ENCODE measurements around the gene MACROD2. TPM values are rescaled to one million over a fixed set of nuclear protein-coding genes. Genes with fewer than 3 reads are reported as not detected.

Gene MACROD2
- polyA plus RNA-seq, 1 donor = 5.4 TPM

DNA sequence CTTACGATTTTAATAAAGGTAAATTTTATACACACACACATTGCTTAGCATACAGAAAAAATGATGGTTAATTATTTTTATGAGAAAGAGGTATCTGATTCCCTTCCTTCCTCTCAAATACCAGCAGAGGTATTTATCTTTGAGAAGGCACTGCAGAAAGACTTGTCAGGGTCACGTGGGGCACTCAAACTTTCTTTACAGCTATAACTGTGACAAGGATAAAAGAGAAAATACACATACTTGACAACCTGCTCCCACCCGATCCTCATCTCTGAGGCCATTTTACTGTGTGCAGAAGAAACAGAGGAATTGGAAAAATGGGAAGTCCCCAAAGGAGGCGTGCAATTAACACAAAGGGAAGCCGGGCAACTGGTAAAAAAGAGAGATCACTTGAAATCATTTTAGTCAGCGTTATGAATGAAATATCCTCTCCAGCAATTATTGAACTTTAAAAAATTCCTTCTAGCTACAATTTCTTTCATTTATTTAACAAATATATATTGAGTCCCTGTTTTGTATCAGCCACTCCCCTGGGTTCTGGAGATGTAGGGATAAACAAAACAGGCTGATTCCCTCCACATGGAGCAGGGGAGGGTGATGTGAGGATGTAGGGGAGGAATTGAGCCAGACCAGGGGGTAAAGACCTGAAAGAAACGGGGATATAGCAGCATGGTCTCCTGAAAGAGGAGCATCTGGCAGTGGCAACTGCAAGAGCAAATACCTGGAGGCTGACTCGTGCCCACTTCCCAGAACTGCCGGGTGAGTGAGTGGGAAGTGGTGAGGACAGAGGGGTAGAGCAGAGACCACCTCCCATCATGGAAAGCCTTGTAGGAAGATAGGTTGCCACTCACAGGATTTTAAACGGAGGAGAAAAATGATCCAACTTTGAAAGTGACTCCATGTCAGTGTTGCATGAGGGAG, 2067.6 kb downstream of the MACROD2 start:
- Histone ChIP-seq H3K4me3 (ENCODE audit: low read length) (no peak overlapping the region), H3K9me3 (ENCODE audit: control insufficient read depth, low read depth, low read length) (no peaks in the 10 kb centered on the region), H3K36me3 (ENCODE audit: control insufficient read depth, insufficient read depth, low read length) (no peaks in the 10 kb centered on the region), H3K27me3 (ENCODE audit: control insufficient read depth, insufficient read depth, low read length) (peaks cover 4% of the 10 kb centered on the region), H3K4me1 (ENCODE audit: control insufficient read depth, insufficient read depth, low read length) (no peaks in the 10 kb centered on the region), H3K27ac (ENCODE audit: low read length) (no peak overlapping the region)
- 72% methylated on average over 4 of the region's 10 CpGs for WGBS (ENCODE audit: insufficient coverage, low lambda C conversion rate)
- no peak for DNase-seq

GRCh38 chr20:16063881-16064280, 2068.6 kb downstream of the MACROD2 start:
- Histone ChIP-seq H3K9me3 (ENCODE audit: control insufficient read depth, low read depth, low read length) (no peaks in the 10 kb centered on the region), H3K4me3 (ENCODE audit: low read length) (no peak overlapping the region), H3K27me3 (ENCODE audit: control insufficient read depth, insufficient read depth, low read length) (peaks cover 4% of the 10 kb centered on the region), H3K4me1 (ENCODE audit: control insufficient read depth, insufficient read depth, low read length) (no peaks in the 10 kb centered on the region), H3K27ac (ENCODE audit: low read length) (no peak overlapping the region), H3K36me3 (ENCODE audit: control insufficient read depth, insufficient read depth, low read length) (no peaks in the 10 kb centered on the region)
- DNase-seq = no peak
- 100% methylated on average over 1 of the region's 2 CpGs for whole genome bisulfite sequencing (ENCODE audit: insufficient coverage, low lambda C conversion rate)

GRCh38 chr20:16064989-16065707, 2069.8 kb downstream of the MACROD2 start:
- 60% methylated on average over 2 of the region's 3 CpGs for WGBS (ENCODE audit: insufficient coverage, low lambda C conversion rate)
- peaks cover 4% of the 10 kb centered on the region for H3K27me3 ChIP-seq (ENCODE audit: control insufficient read depth, insufficient read depth, low read length)
- no peak overlapping the region for H3K27ac ChIP-seq (ENCODE audit: low read length)
- H3K4me3 ChIP-seq (ENCODE audit: low read length) = no peak overlapping the region
- no peaks in the 10 kb centered on the region for H3K9me3 ChIP-seq (ENCODE audit: control insufficient read depth, low read depth, low read length)
- H3K36me3 ChIP-seq (ENCODE audit: control insufficient read depth, insufficient read depth, low read length) = no peaks in the 10 kb centered on the region
- no peaks in the 10 kb centered on the region for H3K4me1 ChIP-seq (ENCODE audit: control insufficient read depth, insufficient read depth, low read length)
- DNase-seq = no peak

- Histone ChIP-seq H3K4me1 (ENCODE audit: control insufficient read depth, insufficient read depth, low read length) (no peaks in the 10 kb centered on the region), H3K36me3 (ENCODE audit: control insufficient read depth, insufficient read depth, low read length) (no peaks in the 10 kb centered on the region), H3K27me3 (ENCODE audit: control insufficient read depth, insufficient read depth, low read length) (peaks cover 4% of the 10 kb centered on the region), H3K4me3 (ENCODE audit: low read length) (no peak overlapping the region), H3K9me3 (ENCODE audit: control insufficient read depth, low read depth, low read length) (no peaks in the 10 kb centered on the region), H3K27ac (ENCODE audit: low read length) (no peak overlapping the region)
- WGBS (ENCODE audit: insufficient coverage, low lambda C conversion rate) = no CpG with 5 or more reads among the region's 5 CpGs
- DNase-seq = no peak
These were observed 2071.3 kb downstream of the MACROD2 start for GRCh38 chr20:16066571-16066970.

DNA sequence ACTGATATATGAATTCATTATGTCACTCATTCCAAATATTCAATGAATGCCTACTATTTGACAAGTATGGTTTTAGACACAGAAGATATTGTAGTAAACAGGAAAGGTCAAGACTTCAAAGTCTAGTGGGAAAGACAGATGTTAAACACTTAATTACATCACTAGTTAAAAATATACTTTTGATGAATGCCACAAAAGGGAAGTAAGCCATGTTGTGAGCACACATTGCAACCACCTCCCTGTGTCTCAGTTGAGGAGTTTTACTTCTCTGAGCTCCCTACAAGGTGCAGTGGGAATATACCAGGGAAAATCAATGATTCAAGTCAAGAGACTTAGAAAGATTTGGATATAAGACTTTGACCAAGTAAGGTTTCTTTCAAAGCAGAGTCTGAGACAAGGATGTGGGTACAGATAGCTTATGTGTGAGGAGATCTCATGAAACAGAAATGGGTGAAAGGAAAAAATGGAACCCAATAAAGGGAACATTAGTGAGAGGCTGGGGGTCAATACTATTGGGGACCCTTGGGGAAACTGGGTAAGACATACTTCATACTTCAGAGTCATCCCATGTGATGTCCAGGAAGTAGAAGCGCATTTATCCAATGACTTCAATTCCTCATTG, 2074.2 kb downstream of the MACROD2 start:
- Histone ChIP-seq H3K4me1 (ENCODE audit: control insufficient read depth, insufficient read depth, low read length) (no peaks in the 10 kb centered on the region), H3K27ac (ENCODE audit: low read length) (no peak overlapping the region), H3K36me3 (ENCODE audit: control insufficient read depth, insufficient read depth, low read length) (no peaks in the 10 kb centered on the region), H3K9me3 (ENCODE audit: control insufficient read depth, low read depth, low read length) (no peaks in the 10 kb centered on the region), H3K4me3 (ENCODE audit: low read length) (no peak overlapping the region), H3K27me3 (ENCODE audit: control insufficient read depth, insufficient read depth, low read length) (no peaks in the 10 kb centered on the region)
- WGBS (ENCODE audit: insufficient coverage, low lambda C conversion rate) = no CpG with 5 or more reads among the region's 1 CpG
- DNase-seq = no peak

GRCh38 chr20:16072220-16072619, 2076.9 kb downstream of the MACROD2 start:
- Histone ChIP-seq H3K27me3 (ENCODE audit: control insufficient read depth, insufficient read depth, low read length) (no peaks in the 10 kb centered on the region), H3K36me3 (ENCODE audit: control insufficient read depth, insufficient read depth, low read length) (no peaks in the 10 kb centered on the region), H3K9me3 (ENCODE audit: control insufficient read depth, low read depth, low read length) (no peaks in the 10 kb centered on the region), H3K27ac (ENCODE audit: low read length) (no peak overlapping the region), H3K4me3 (ENCODE audit: low read length) (no peak overlapping the region), H3K4me1 (ENCODE audit: control insufficient read depth, insufficient read depth, low read length) (no peaks in the 10 kb centered on the region)
- DNase-seq = no peak
- 100% methylated on average over 1 of the region's 1 CpG for WGBS (ENCODE audit: insufficient coverage, low lambda C conversion rate)

GRCh38 chr20:16078172-16078898, 2083.0 kb downstream of the MACROD2 start:
- no peaks in the 10 kb centered on the region for H3K36me3 ChIP-seq (ENCODE audit: control insufficient read depth, insufficient read depth, low read length)
- H3K4me3 ChIP-seq (ENCODE audit: low read length) = no peak overlapping the region
- H3K27ac ChIP-seq (ENCODE audit: low read length) = no peak overlapping the region
- DNase-seq = no peak
- no peaks in the 10 kb centered on the region for H3K27me3 ChIP-seq (ENCODE audit: control insufficient read depth, insufficient read depth, low read length)
- 87% methylated on average over 2 of the region's 2 CpGs for WGBS (ENCODE audit: insufficient coverage, low lambda C conversion rate)
- H3K9me3 ChIP-seq (ENCODE audit: control insufficient read depth, low read depth, low read length) = no peaks in the 10 kb centered on the region
- no peaks in the 10 kb centered on the region for H3K4me1 ChIP-seq (ENCODE audit: control insufficient read depth, insufficient read depth, low read length)

- H3K27ac ChIP-seq (ENCODE audit: low read length) = no peak overlapping the region
- no peak overlapping the region for H3K4me3 ChIP-seq (ENCODE audit: low read length)
- no peaks in the 10 kb centered on the region for H3K36me3 ChIP-seq (ENCODE audit: control insufficient read depth, insufficient read depth, low read length)
- H3K4me1 ChIP-seq (ENCODE audit: control insufficient read depth, insufficient read depth, low read length) = no peaks in the 10 kb centered on the region
- WGBS (ENCODE audit: insufficient coverage, low lambda C conversion rate) = no CpG with 5 or more reads among the region's 1 CpG
- no peaks in the 10 kb centered on the region for H3K9me3 ChIP-seq (ENCODE audit: control insufficient read depth, low read depth, low read length)
- DNase-seq = no peak
- H3K27me3 ChIP-seq (ENCODE audit: control insufficient read depth, insufficient read depth, low read length) = no peaks in the 10 kb centered on the region
These were observed 2086.1 kb downstream of the MACROD2 start for GRCh38 chr20:16081421-16081820.

DNA sequence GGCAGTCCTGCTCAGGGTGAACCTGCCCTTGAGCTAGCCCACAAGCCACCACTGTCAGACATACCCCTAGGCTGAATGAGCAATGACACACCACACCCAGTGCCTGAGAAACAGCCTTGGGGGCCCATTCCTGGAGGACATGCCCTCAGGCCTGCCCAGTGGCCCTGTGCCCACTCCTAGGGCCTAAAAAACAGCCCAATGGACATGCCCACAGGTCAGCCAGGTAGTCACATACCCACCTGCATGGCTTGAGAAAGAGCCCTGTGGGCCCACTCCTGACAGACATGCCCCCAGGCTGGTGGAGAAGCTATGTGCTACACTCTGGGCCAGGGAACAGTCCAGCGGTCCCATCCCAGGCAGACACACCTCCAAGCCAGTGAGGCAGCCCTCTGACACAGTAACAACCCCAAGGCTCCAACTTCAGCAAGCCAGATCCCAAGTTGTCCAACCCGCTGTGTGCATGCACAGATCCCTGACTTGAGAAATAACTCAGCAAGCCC, 2086.8 kb downstream of the MACROD2 start:
- H3K4me1 ChIP-seq (ENCODE audit: control insufficient read depth, insufficient read depth, low read length) = no peaks in the 10 kb centered on the region
- H3K4me3 ChIP-seq (ENCODE audit: low read length) = no peak overlapping the region
- H3K27ac ChIP-seq (ENCODE audit: low read length) = no peak overlapping the region
- H3K27me3 ChIP-seq (ENCODE audit: control insufficient read depth, insufficient read depth, low read length) = no peaks in the 10 kb centered on the region
- no peaks in the 10 kb centered on the region for H3K9me3 ChIP-seq (ENCODE audit: control insufficient read depth, low read depth, low read length)
- no peaks in the 10 kb centered on the region for H3K36me3 ChIP-seq (ENCODE audit: control insufficient read depth, insufficient read depth, low read length)
- DNase-seq = no peak
- WGBS (ENCODE audit: insufficient coverage, low lambda C conversion rate) = no CpG with 5 or more reads among the region's 2 CpGs
